Endothelial cell of umbilical vein (primary cell): ENCODE results near the gene SMIM33. TPM values are rescaled to one million over a fixed set of nuclear protein-coding genes. Genes with fewer than 3 reads are reported as not detected.

Experiments used
- BruUV-seq: library from RNA; stranded (reverse); fragments of 400-500 nt; replicated peaks from 2 replicates; lab custom pipeline; 2021; lab: Mats Ljungman, UMichigan
- CTCF ChIA-PET: fragments of 300-600, 350-600 bp; sonication (Branson Sonifier 250); formaldehyde crosslinking; loops from one replicate; lab custom pipeline; 2021; ENCODE audit warnings: antibody characterized with exemption, inconsistent platforms; lab: Charles Lee
- POLR2A ChIA-PET: fragments of 300-600, 350-600 bp; sonication (Branson Sonifier 250); formaldehyde crosslinking; loops from one replicate; lab custom pipeline; 2021; ENCODE audit warnings: antibody characterized with exemption, inconsistent platforms; lab: Charles Lee
- DNase-seq: peaks from one replicate; pipeline ENCODE4 v3.0.0-alpha.2; 2011; ENCODE audit warnings: low read depth, low spot score
- FAIRE-seq: peaks from 2 replicates; lab custom pipeline; 2011; peaks lifted over from hg19 to GRCh38; lab: Jason Lieb, UNC
- H2AFZ ChIP-seq: 2 replicates; pipeline ENCODE4 v1.6.0; 2012; ENCODE audit warnings: low read depth, low read length, control low read depth, inconsistent platforms
- H3K27ac ChIP-seq: 2 replicates; pipeline ENCODE4 v1.5.1; 2011; ENCODE audit warnings: low read depth, mild to moderate bottlenecking, control low read depth, low read length, moderate library complexity; ENCODE audit not compliant: insufficient read depth
- H3K27me3 ChIP-seq, 2 experiments: 2 replicates each; pipeline versions ENCODE4 v1.6.0 to v1.6.1; 2011; ENCODE audit warnings: low read length in 2 of 2, mixed read lengths in 1 of 2; ENCODE audit not compliant: control insufficient read depth in 2 of 2, insufficient read depth in 2 of 2
- H3K36me3 ChIP-seq, 2 experiments: 2 replicates in 1 of 2; 3 replicates in 1 of 2; pipeline ENCODE4 v1.5.1; 2011; ENCODE audit warnings: low read length in 2 of 2, mild to moderate bottlenecking in 1 of 2, moderate library complexity in 1 of 2; ENCODE audit not compliant: control insufficient read depth in 2 of 2, insufficient read depth in 2 of 2; ENCODE audit errors: extremely low read depth in 1 of 2
- H3K4me1 ChIP-seq: 3 replicates; pipeline ENCODE4 v1.5.1; 2011; ENCODE audit warnings: mild to moderate bottlenecking, low read length; ENCODE audit not compliant: control insufficient read depth, insufficient read depth; ENCODE audit errors: extremely low read depth
- H3K4me2 ChIP-seq: 2 replicates; pipeline ENCODE4 v1.6.1; 2011; ENCODE audit warnings: low read length, control low read depth, mixed read lengths; ENCODE audit not compliant: insufficient read depth
- H3K4me3 ChIP-seq, 3 experiments: fragments of 200-600 bp in 1 of 3; sonication (generic), shearing (Covaris generic) in 1 of 3; replicated peaks in 1 of 3; 2 replicates each; pipeline ENCODE4 v1.5.1; 2011 to 2016; ENCODE audit warnings: control low read depth in 3 of 3, low read length in 3 of 3, mild to moderate bottlenecking in 2 of 3, inconsistent platforms in 1 of 3, low read depth in 1 of 3, moderate library complexity in 1 of 3; ENCODE audit not compliant: insufficient read depth in 1 of 3
- H3K79me2 ChIP-seq: 2 replicates; pipeline ENCODE4 v1.6.0; 2012; ENCODE audit warnings: low read length, inconsistent platforms; ENCODE audit not compliant: control insufficient read depth, insufficient read depth
- H3K9ac ChIP-seq: replicated peaks from 2 replicates; pipeline ENCODE3; 2011; ENCODE audit warnings: low read length, control low read depth; ENCODE audit not compliant: insufficient read depth; ENCODE audit errors: extremely low read depth
- H3K9me1 ChIP-seq: replicated peaks from 3 replicates; pipeline ENCODE4 v1.6.0; 2011; ENCODE audit warnings: mild to moderate bottlenecking, low read length; ENCODE audit not compliant: control insufficient read depth, insufficient read depth; ENCODE audit errors: extremely low read depth
- H3K9me3 ChIP-seq: replicated peaks from 2 replicates; pipeline ENCODE4 v1.5.1; 2012; ENCODE audit warnings: low read length, inconsistent platforms; ENCODE audit not compliant: control insufficient read depth, insufficient read depth
- H4K20me1 ChIP-seq: replicated peaks from 2 replicates; pipeline ENCODE3; 2011; ENCODE audit warnings: mild to moderate bottlenecking, low read length; ENCODE audit not compliant: control insufficient read depth, insufficient read depth; ENCODE audit errors: extremely low read depth
- CTCF ChIP-seq, 2 donors: IDR thresholded peaks; 1 replicate in 1 of 2; 2 replicates in 1 of 2; pipeline ENCODE4 v1.5.1; 2011; ENCODE audit warnings: low read length in 2 of 2, mild to moderate bottlenecking in 2 of 2, moderate library complexity in 2 of 2, control low read depth in 1 of 2, inconsistent platforms in 1 of 2, low read depth in 1 of 2; ENCODE audit not compliant: insufficient read depth in 1 of 2; ENCODE audit errors: extremely low read depth in 1 of 2
- MYC ChIP-seq: IDR thresholded peaks from one replicate; pipeline ENCODE4 v1.6.1; 2011; ENCODE audit warnings: mild to moderate bottlenecking, low read depth, low read length
- dilution Hi-C: fragments of 300-500 bp; cut with MboI; formaldehyde crosslinking; loops from one replicate; pipeline ENCODE4 v1.15.0; 2019; ENCODE audit warnings: low sequenced_read_pairs; ENCODE audit not compliant: extremely low pct_ligation_motif_present
- intact Hi-C: fragments of 100-400 bp; cut with micrococcal nuclease; formaldehyde crosslinking; loops from one replicate; pipeline ENCODE4 v1.10.0; 2022
- polyA plus RNA-seq, 4 experiments: library from polyadenylated mRNA; depleted of rRNA in 3 of 4; stranded (reverse) in 3 of 4; unstranded in 1 of 4; fragments of >200 nt; gene quantifications; 2 replicates each; pipeline versions ENCODE4 v1.2.1 to v1.2.3, GENCODE V29; 2011 to 2012; ENCODE audit warnings: missing spikeins in 1 of 4
- total RNA-seq: library from RNA; stranded (reverse); gene quantifications from 2 replicates; pipeline ENCODE4 v1.2.3, GENCODE V29; 2021

Gene SMIM33
- total and polyA plus RNA-seq, 2 donors (not counting 3 experiments of a cell fraction or from before 2014, with no cell fraction given) = not detected

- H3K4me3 ChIP-seq = peak overlapping the region; percentile 4 to 67 (median 42)
- intact Hi-C loops (loop anchor here (1.0 kb wide), 6 partner anchors 8 to 37 kb away; partner anchors contain the start of gene ECSCR), dilution Hi-C loops (no loop called here)
- ChIA-PET CTCF (interaction anchor here (0.6 to 3.2 kb wide), 13 partner anchors 8 to 59 kb away, joined by 3 to 59 read pairs (median 8); partner anchors contain the start of genes ECSCR and SMIM33), POLR2A (interaction anchor here (0.5 to 2.2 kb wide), 7 partner anchors 8 to 38 kb away, joined by 3 to 21 read pairs (median 7); partner anchors contain the start of gene ECSCR)
- H3K9ac ChIP-seq = peak overlapping the region; percentile 86
- no peaks in the 10 kb centered on the region for H3K9me3 ChIP-seq
- peaks cover 4 to 15% of the 10 kb centered on the region in 2 experiments for H3K36me3 ChIP-seq
- H3K4me1 ChIP-seq = peaks cover 27% of the 10 kb centered on the region
- no peaks in the 10 kb centered on the region for H3K9me1 ChIP-seq
- peak overlapping the region; percentile 24 for H2AFZ ChIP-seq
- no peak for DNase-seq
- no peak for FAIRE-seq
- no peaks in the 10 kb centered on the region for H3K27me3 ChIP-seq
- BruUV-seq = no TSS peak
- peak overlapping the region; percentile 87 for H3K4me2 ChIP-seq
- TF ChIP-seq CTCF (IDR thresholded peaks at IDR 0.05; ENCODE audit: extremely low read depth in 1 of 2, insufficient read depth in 1 of 2, low read depth in 1 of 2, low read length in 2 of 2) (peak in 1 of 2 donors; percentile 36), MYC (no peak)
- H3K79me2 ChIP-seq = peaks cover 14% of the 10 kb centered on the region
- no peaks in the 10 kb centered on the region for H4K20me1 ChIP-seq
- peak overlapping the region; percentile 94 for H3K27ac ChIP-seq
Observed at GRCh38 chr5:139481580-139482049, 10.8 kb downstream of the SMIM33 start.
